MM.1S (cell line): ENCODE measurements around the gene SLC16A12.

Experiments
- DNase-seq: peaks from one replicate; pipeline ENCODE4 v3.0.0-alpha.2; 2015
- H2AFZ ChIP-seq: fragments of 300-600 bp; sonication (generic); 2 replicates; pipeline ENCODE4 v1.6.0; 2016; ENCODE audit warnings: antibody characterized with exemption, low read length
- H3F3A ChIP-seq: fragments of 300-600 bp; sonication (generic); 2 replicates; pipeline ENCODE4 v1.6.1; 2016; ENCODE audit warnings: mild to moderate bottlenecking, antibody characterized with exemption, low read length, moderate library complexity, mixed read lengths; ENCODE audit not compliant: insufficient read depth
- H3K27ac ChIP-seq: fragments of 300-600 bp; sonication (generic); 2 replicates; pipeline ENCODE4 v1.5.1; 2016; ENCODE audit warnings: mild to moderate bottlenecking, low read length
- H3K27me3 ChIP-seq: fragments of 300-600 bp; sonication (generic); replicated peaks from 2 replicates; pipeline ENCODE4 v1.6.0; 2016; ENCODE audit warnings: low read length; ENCODE audit not compliant: insufficient read depth
- H3K36me3 ChIP-seq: fragments of 300-600 bp; sonication (generic); replicated peaks from 2 replicates; pipeline ENCODE4 v1.6.1; 2016; ENCODE audit warnings: mild to moderate bottlenecking, low read length, mixed read lengths; ENCODE audit not compliant: insufficient read depth
- H3K4me1 ChIP-seq: fragments of 300-600 bp; sonication (generic); 2 replicates; pipeline ENCODE4 v1.6.1; 2016; ENCODE audit warnings: low read length, mixed read lengths
- H3K4me2 ChIP-seq: fragments of 300-600 bp; sonication (generic); 2 replicates; pipeline ENCODE4 v1.6.0; 2016; ENCODE audit warnings: low read depth, low read length
- H3K4me3 ChIP-seq: fragments of 300-600 bp; sonication (generic); 2 replicates; pipeline ENCODE4 v1.5.1; 2016; ENCODE audit warnings: low read length, mixed read lengths
- H3K79me2 ChIP-seq: fragments of 300-600 bp; sonication (generic); 2 replicates; pipeline ENCODE4 v1.6.1; 2016; ENCODE audit warnings: mixed run types, low read length, mixed read lengths
- H3K9ac ChIP-seq: fragments of 300-600 bp; sonication (generic); 2 replicates; pipeline ENCODE4 v1.6.1; 2016; ENCODE audit warnings: low read length, mixed read lengths
- H3K9me2 ChIP-seq: fragments of 300-600 bp; sonication (generic); replicated peaks from 2 replicates; pipeline ENCODE4 v1.6.1; 2016; ENCODE audit warnings: mild to moderate bottlenecking, low read length, mixed read lengths; ENCODE audit not compliant: insufficient read depth
- H3K9me3 ChIP-seq: fragments of 300-600 bp; sonication (generic); replicated peaks from 2 replicates; pipeline ENCODE4 v1.6.1; 2016; ENCODE audit warnings: mild to moderate bottlenecking, low read length, mixed read lengths; ENCODE audit not compliant: insufficient read depth
- H4K20me1 ChIP-seq: fragments of 300-600 bp; sonication (generic); 2 replicates; pipeline ENCODE4 v1.6.1; 2016; ENCODE audit warnings: mild to moderate bottlenecking, low read length, moderate library complexity, mixed read lengths; ENCODE audit not compliant: insufficient read depth
- CTCF ChIP-seq: fragments of 300-600 bp; sonication (generic); IDR thresholded peaks from 2 replicates; pipeline ENCODE4 v1.5.1; 2016; ENCODE audit warnings: antibody characterized with exemption, low read length, mixed read lengths
- EZH2 ChIP-seq: fragments of 300-600 bp; sonication (generic); optimal IDR thresholded peaks from 2 replicates; pipeline ENCODE3; 2017; ENCODE audit warnings: low read depth, mild to moderate bottlenecking, antibody characterized with exemption, low read length, mixed read lengths
- EZH2phosphoT487 ChIP-seq: fragments of 300-600 bp; sonication (generic); IDR thresholded peaks from 2 replicates; pipeline ENCODE4 v1.6.1; 2018; ENCODE audit warnings: antibody characterized with exemption, low read length

SLC16A12 gene

GRCh38 chr10:89540420-89540949 lies 5.1 kb upstream of the SLC16A12 start:
- DNase-seq, result no peak
- no peaks in the 10 kb centered on the region for H3F3A ChIP-seq
- no peaks in the 10 kb centered on the region for H3K79me2 ChIP-seq
- H3K27me3 ChIP-seq, result no peaks in the 10 kb centered on the region
- H3K9me3 ChIP-seq, result no peaks in the 10 kb centered on the region
- no peak overlapping the region for H3K4me3 ChIP-seq
- H3K27ac ChIP-seq, result no peak overlapping the region
- H4K20me1 ChIP-seq, result no peaks in the 10 kb centered on the region
- no peak overlapping the region for H3K4me2 ChIP-seq
- H3K9me2 ChIP-seq, result no peaks in the 10 kb centered on the region
- no peaks in the 10 kb centered on the region for H3K4me1 ChIP-seq
- no peak overlapping the region for H3K9ac ChIP-seq
- H2AFZ ChIP-seq, result no peak overlapping the region
- H3K36me3 ChIP-seq, result no peaks in the 10 kb centered on the region
- TF ChIP-seq EZH2phosphoT487, result no peak
- TF ChIP-seq EZH2, result no peak
- no peak for TF ChIP-seq CTCF

DNA sequence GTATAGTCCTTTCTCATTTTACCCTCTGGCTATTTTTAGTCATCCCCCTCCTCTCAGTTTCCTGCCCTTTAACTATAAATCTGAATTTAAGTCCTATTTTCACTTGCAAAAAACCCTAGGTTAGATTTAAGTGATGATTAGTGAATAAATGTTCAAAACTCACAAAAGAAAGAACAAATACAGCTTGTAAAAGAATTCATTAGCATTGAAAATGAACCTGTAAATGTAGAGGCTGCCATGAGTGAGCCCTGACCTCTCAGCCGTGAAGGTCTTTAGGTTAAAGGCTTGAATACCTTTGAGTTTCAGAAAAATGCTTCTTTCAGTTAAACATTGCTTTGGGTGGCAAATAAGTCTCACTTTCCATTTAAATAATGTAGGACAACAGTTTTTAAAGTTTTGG lies 2.0 kb upstream of the SLC16A12 start:
- no peaks in the 10 kb centered on the region for H3K9me2 ChIP-seq
- H3K27me3 ChIP-seq, result no peaks in the 10 kb centered on the region
- no peak overlapping the region for H3K4me2 ChIP-seq
- H3K4me1 ChIP-seq, result no peaks in the 10 kb centered on the region
- no peak overlapping the region for H3K27ac ChIP-seq
- H3K79me2 ChIP-seq, result no peaks in the 10 kb centered on the region
- TF ChIP-seq CTCF, result no peak
- TF ChIP-seq EZH2phosphoT487, result no peak
- TF ChIP-seq EZH2, result no peak
- no peaks in the 10 kb centered on the region for H3F3A ChIP-seq
- no peak for DNase-seq
- H3K36me3 ChIP-seq, result no peaks in the 10 kb centered on the region
- H3K9me3 ChIP-seq, result no peaks in the 10 kb centered on the region
- H2AFZ ChIP-seq, result no peak overlapping the region
- H4K20me1 ChIP-seq, result no peaks in the 10 kb centered on the region
- H3K4me3 ChIP-seq, result no peak overlapping the region
- H3K9ac ChIP-seq, result no peak overlapping the region

- no peak for TF ChIP-seq EZH2phosphoT487
- H3K4me2 ChIP-seq, result no peak overlapping the region
- no peaks in the 10 kb centered on the region for H3K36me3 ChIP-seq
- no peaks in the 10 kb centered on the region for H3K27me3 ChIP-seq
- H3F3A ChIP-seq, result no peaks in the 10 kb centered on the region
- H3K79me2 ChIP-seq, result no peaks in the 10 kb centered on the region
- no peaks in the 10 kb centered on the region for H3K9me2 ChIP-seq
- no peaks in the 10 kb centered on the region for H3K9me3 ChIP-seq
- H2AFZ ChIP-seq, result no peak overlapping the region
- no peaks in the 10 kb centered on the region for H4K20me1 ChIP-seq
- no peaks in the 10 kb centered on the region for H3K4me1 ChIP-seq
- H3K27ac ChIP-seq, result no peak overlapping the region
- H3K4me3 ChIP-seq, result no peak overlapping the region
- no peak for DNase-seq
- H3K9ac ChIP-seq, result no peak overlapping the region
Observed at GRCh38 chr10:89536013-89536354, 590 bp upstream of the SLC16A12 start.

GRCh38 chr10:89534826-89535166 lies 598 bp downstream of the SLC16A12 start:
- no peaks in the 10 kb centered on the region for H3K79me2 ChIP-seq
- H4K20me1 ChIP-seq, result no peaks in the 10 kb centered on the region
- no peaks in the 10 kb centered on the region for H3K9me3 ChIP-seq
- no peak overlapping the region for H3K27ac ChIP-seq
- no peaks in the 10 kb centered on the region for H3F3A ChIP-seq
- no peak for DNase-seq
- no peak overlapping the region for H2AFZ ChIP-seq
- no peak overlapping the region for H3K9ac ChIP-seq
- H3K36me3 ChIP-seq, result no peaks in the 10 kb centered on the region
- H3K9me2 ChIP-seq, result no peaks in the 10 kb centered on the region
- H3K4me2 ChIP-seq, result no peak overlapping the region
- H3K4me1 ChIP-seq, result no peaks in the 10 kb centered on the region
- TF ChIP-seq CTCF (no peak), EZH2 (no peak), EZH2phosphoT487 (no peak)
- no peaks in the 10 kb centered on the region for H3K27me3 ChIP-seq
- H3K4me3 ChIP-seq, result no peak overlapping the region
